Motor neuron (in vitro differentiated cells): ENCODE results near the gene ADAMTS16. TPM values are rescaled to one million over a fixed set of nuclear protein-coding genes. Genes with fewer than 3 reads are reported as not detected.
A peak's percentile ranks its signal among the peaks of the same experiment; 100 is the strongest.

Experiments
- ATAC-seq, 8 experiments: fragments of 200-7000 bp; cut with Tn5 transposase; replicated peaks in 6 of 8; 2 replicates each; pipeline ENCODE4 v1.8.0; 2021; ENCODE audit warnings: mild to moderate bottlenecking in 8 of 8, moderate library complexity in 8 of 8
- H3K27ac ChIP-seq, 2 donors: fragments of 250-450 bp; sonication (Bioruptor Pico); 2 replicates each; pipeline ENCODE4 v1.9.0; 2021; ENCODE audit warnings: antibody characterized with exemption in 2 of 2, mild to moderate bottlenecking in 2 of 2, moderate library complexity in 1 of 2
- H3K4me1 ChIP-seq, 2 donors: fragments of 250-450 bp; sonication (Bioruptor Pico); replicated peaks in 1 of 2; 2 replicates each; pipeline ENCODE4 v1.6.1; 2021; ENCODE audit warnings: antibody characterized with exemption in 2 of 2, mild to moderate bottlenecking in 2 of 2, moderate library complexity in 1 of 2
- H3K4me3 ChIP-seq, 5 donors: fragments of 250-450 bp; sonication (Bioruptor Pico); 2 replicates each; pipeline ENCODE4 v1.9.0; 2021; ENCODE audit warnings: antibody characterized with exemption in 5 of 5, mild to moderate bottlenecking in 5 of 5, moderate library complexity in 4 of 5
- WGBS, 10 experiments: fragments of 450-650 bp; shearing (Covaris generic); methylation state at CpG; one replicate each; pipeline ENCODE4 v1.0.0; 2022; 5-methylcytosine and 5-hydroxymethylcytosine counted together
- in situ Hi-C, 9 experiments: fragments of 400-800 bp; cut with MboI; loops; one replicate each; pipeline ENCODE4 v1.15.0; 2021; ENCODE audit warnings: low sequenced_read_pairs in 9 of 9, low pct_unique_long_range_greater_than_20kb in 2 of 9; ENCODE audit not compliant: unreplicated experiment in 9 of 9
- total RNA-seq, 8 experiments: library from RNA; unstranded; fragments of 300-600 nt; gene quantifications; 2 replicates each; pipeline versions ENCODE4 v1.2.3 to v1.2.4, GENCODE V29; 2022

ADAMTS16 gene
- total RNA-seq, 8 experiments from 2014 or later: 0.25 to 34.1 (median 1.1) TPM

GRCh38 chr5:5146530-5147160, 6.5 kb downstream of the ADAMTS16 start:
- in situ Hi-C loops: loop anchor here in 8 of 9 experiments (10.0 to 25.0 kb wide), 5 partner anchors 248 to 278 kb away; partner anchors contain the start of gene ICE1 (in 6 of the 8)

GRCh38 chr5:5149154-5149553, 9.0 kb downstream of the ADAMTS16 start:
- ATAC-seq: no peak
- Histone ChIP-seq H3K4me1 (no peaks in the 10 kb centered on the region), H3K4me3 (no peak overlapping the region), H3K27ac (no peak overlapping the region)
- in situ Hi-C loops: loop anchor here in 8 of 9 experiments (10.0 to 25.0 kb wide), 5 partner anchors 246 to 276 kb away; partner anchors contain the start of gene ICE1 (in 6 of the 8)
- 0 to 89% (median 27%) methylated on average over 1 of the region's 1 CpG; no CpG with 5 or more reads in 3 of the 10 experiments for WGBS, 10 experiments

More at GRCh38 chr5:5146530-5147160, 6.5 kb downstream of the ADAMTS16 start:
- Histone ChIP-seq H3K27ac (no peak overlapping the region), H3K4me3 (no peak overlapping the region), H3K4me1 (no peaks in the 10 kb centered on the region)
- no peak for ATAC-seq
- 37 to 100% (median 87%) methylated on average over 3 to 11 of the region's 11 CpGs for whole genome bisulfite sequencing, 10 experiments

GRCh38 chr5:5150667-5151066, 10.5 kb downstream of the ADAMTS16 start:
- Histone ChIP-seq H3K4me1 (no peaks in the 10 kb centered on the region), H3K4me3 (no peak overlapping the region), H3K27ac (no peak overlapping the region)
- WGBS, 10 experiments: 8 to 100% (median 84%) methylated on average over 1 to 3 of the region's 3 CpGs
- no peak for ATAC-seq
- in situ Hi-C loops: no loop called here

GRCh38 chr5:5154733-5155132, 14.6 kb downstream of the ADAMTS16 start:
- Histone ChIP-seq H3K27ac (no peak overlapping the region), H3K4me1 (peaks cover 0 to 6% of the 10 kb centered on the region in 2 donors), H3K4me3 (no peak overlapping the region)
- 31 to 100% (median 81%) methylated on average over 1 to 2 of the region's 2 CpGs; no CpG with 5 or more reads in 1 of the 10 experiments for WGBS, 10 experiments
- in situ Hi-C loops: no loop called here
- ATAC-seq: no peak

GRCh38 chr5:5155617-5156016, 15.5 kb downstream of the ADAMTS16 start:
- WGBS, 10 experiments: 33 to 100% (median 69%) methylated on average over 1 of the region's 1 CpG; no CpG with 5 or more reads in 4 of the 10 experiments
- Histone ChIP-seq H3K27ac (no peak overlapping the region), H3K4me1 (peaks cover 0 to 6% of the 10 kb centered on the region in 2 donors), H3K4me3 (no peak overlapping the region)
- in situ Hi-C loops: no loop called here
- ATAC-seq: no peak

- 20 to 100% (median 74%) methylated on average over 1 to 3 of the region's 3 CpGs for WGBS, 10 experiments
- peaks cover 0 to 6% of the 10 kb centered on the region in 2 donors for H3K4me1 ChIP-seq
- no peak overlapping the region for H3K27ac ChIP-seq
- H3K4me3 ChIP-seq: no peak overlapping the region
- in situ Hi-C loops: no loop called here
- no peak for ATAC-seq
Observed at GRCh38 chr5:5156471-5157082, 16.4 kb downstream of the ADAMTS16 start.

- in situ Hi-C loops: no loop called here
- WGBS, 10 experiments: 60 to 100% (median 100%) methylated on average over 1 of the region's 1 CpG; no CpG with 5 or more reads in 2 of the 10 experiments
- ATAC-seq: no peak
- Histone ChIP-seq H3K4me1 (peaks cover 0 to 6% of the 10 kb centered on the region in 2 donors), H3K27ac (no peak overlapping the region), H3K4me3 (no peak overlapping the region)
Observed at GRCh38 chr5:5158472-5158895, 18.4 kb downstream of the ADAMTS16 start.

- no peak overlapping the region for H3K27ac ChIP-seq
- in situ Hi-C loops: loop anchor here in 1 of 9 experiments (10.0 kb wide), 1 partner anchor 235 kb away; no protein-coding TSS in a partner anchor
Observed at GRCh38 chr5:5159282-5160103, 19.4 kb downstream of the ADAMTS16 start.

GRCh38 chr5:5164163-5164562, 24.0 kb downstream of the ADAMTS16 start:
- no peak overlapping the region for H3K27ac ChIP-seq
- H3K4me1 ChIP-seq: peaks cover 0 to 6% of the 10 kb centered on the region in 2 donors
- ATAC-seq: peak in 3 of 8 experiments; percentile 26 to 78 (median 45)
- in situ Hi-C loops: loop anchor here in 1 of 9 experiments (10.0 kb wide), 1 partner anchor 231 kb away; no protein-coding TSS in a partner anchor
- 38 to 100% (median 87%) methylated on average over 1 to 4 of the region's 5 CpGs; no CpG with 5 or more reads in 3 of the 10 experiments for WGBS, 10 experiments
- H3K4me3 ChIP-seq: no peak overlapping the region

More at GRCh38 chr5:5159282-5160103, 19.4 kb downstream of the ADAMTS16 start:
- 7 to 100% (median 63%) methylated on average over 1 to 5 of the region's 5 CpGs; no CpG with 5 or more reads in 1 of the 10 experiments for WGBS, 10 experiments
- ATAC-seq: peak in 3 of 8 experiments; percentile 30 to 61 (median 34)
- Histone ChIP-seq H3K4me3 (no peak overlapping the region), H3K4me1 (peaks cover 0 to 6% of the 10 kb centered on the region in 2 donors)

- Histone ChIP-seq H3K27ac (no peak overlapping the region), H3K4me3 (no peak overlapping the region), H3K4me1 (no peaks in the 10 kb centered on the region)
- in situ Hi-C loops: loop anchor here in 1 of 9 experiments (10.0 kb wide), 1 partner anchor 229 kb away; no protein-coding TSS in a partner anchor
- 31 to 100% (median 64%) methylated on average over 1 to 7 of the region's 9 CpGs; no CpG with 5 or more reads in 2 of the 10 experiments for WGBS, 10 experiments
- peak in 2 of 8 experiments; percentile 57 to 88 for ATAC-seq
Observed at GRCh38 chr5:5165541-5166002, 25.4 kb downstream of the ADAMTS16 start.

- no peak overlapping the region for H3K4me3 ChIP-seq
- no peak for ATAC-seq
- H3K27ac ChIP-seq: no peak overlapping the region
- H3K4me1 ChIP-seq: no peaks in the 10 kb centered on the region
- WGBS, 10 experiments: 62 to 100% (median 84%) methylated on average over 2 to 6 of the region's 8 CpGs; no CpG with 5 or more reads in 4 of the 10 experiments
- in situ Hi-C loops: loop anchor here in 1 of 9 experiments (10.0 kb wide), 1 partner anchor 225 kb away; no protein-coding TSS in a partner anchor
Observed at GRCh38 chr5:5169466-5169865, 29.3 kb downstream of the ADAMTS16 start.

GRCh38 chr5:5178136-5178535, 38.0 kb downstream of the ADAMTS16 start:
- Histone ChIP-seq H3K27ac (peak overlapping the region in 1 of 2 donors; percentile 36), H3K4me1 (peaks cover 14 to 17% of the 10 kb centered on the region in 2 donors), H3K4me3 (no peak overlapping the region)
- 13 to 80% (median 25%) methylated on average over 2 to 4 of the region's 4 CpGs; no CpG with 5 or more reads in 1 of the 10 experiments for WGBS, 10 experiments
- in situ Hi-C loops: no loop called here
- ATAC-seq: peak in 1 of 8 experiments; percentile 70
